ENCODE data around the gene XKR8. TPM values are rescaled to one million over a fixed set of nuclear protein-coding genes. Genes with fewer than 3 reads are reported as not detected.

The XKR8 gene
- total and polyA plus RNA-seq, 3 donors from 2014 or later = 7.8 to 11.7 (median 10.9) TPM

DNA sequence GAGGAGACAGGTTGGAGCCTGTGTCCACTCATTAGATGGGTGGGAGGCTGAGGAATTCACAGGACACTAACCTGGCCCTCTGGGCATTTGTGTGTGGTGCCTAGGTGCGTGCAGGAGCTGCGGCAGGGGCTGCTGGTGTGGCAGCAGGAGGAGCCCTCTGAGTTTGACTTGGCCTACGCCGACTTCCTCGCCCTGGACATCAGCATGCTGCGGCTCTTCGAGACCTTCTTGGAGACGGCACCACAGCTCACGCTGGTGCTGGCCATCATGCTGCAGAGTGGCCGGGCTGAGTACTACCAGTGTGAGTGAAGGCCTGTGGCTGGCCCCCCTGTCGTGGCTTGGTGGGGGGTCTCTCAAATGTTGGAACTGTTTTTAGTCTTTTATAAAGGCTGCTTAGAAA lies 3.6 kb downstream of the XKR8 start:
- intact Hi-C loops (cut with DNase I; ENCODE audit: low total_unique reads) = no loop called here
- WGBS, 2 donors = 91 to 94% methylated on average over 9 to 11 of the region's 11 CpGs
- DNase-seq = no peak

GRCh38 chr1:27966402-27967105 lies 6.8 kb downstream of the XKR8 start:
- Histone ChIP-seq H3K9me3 (no peaks in the 10 kb centered on the region), H3K4me1 (peaks cover 1% of the 10 kb centered on the region), H3K36me3 (ENCODE audit: low read depth, missing control alignments) (no peaks in the 10 kb centered on the region), H3K27ac (no peak overlapping the region), H3K27me3 (no peaks in the 10 kb centered on the region), H3K4me3 (no peak overlapping the region)
- intact Hi-C loops (cut with DNase I; ENCODE audit: low total_unique reads) = no loop called here
- DNase-seq = no peak
- TF ChIP-seq POLR2A (IDR thresholded peaks at IDR 0.05) = no peak
- TF ChIP-seq, protein P1, sequence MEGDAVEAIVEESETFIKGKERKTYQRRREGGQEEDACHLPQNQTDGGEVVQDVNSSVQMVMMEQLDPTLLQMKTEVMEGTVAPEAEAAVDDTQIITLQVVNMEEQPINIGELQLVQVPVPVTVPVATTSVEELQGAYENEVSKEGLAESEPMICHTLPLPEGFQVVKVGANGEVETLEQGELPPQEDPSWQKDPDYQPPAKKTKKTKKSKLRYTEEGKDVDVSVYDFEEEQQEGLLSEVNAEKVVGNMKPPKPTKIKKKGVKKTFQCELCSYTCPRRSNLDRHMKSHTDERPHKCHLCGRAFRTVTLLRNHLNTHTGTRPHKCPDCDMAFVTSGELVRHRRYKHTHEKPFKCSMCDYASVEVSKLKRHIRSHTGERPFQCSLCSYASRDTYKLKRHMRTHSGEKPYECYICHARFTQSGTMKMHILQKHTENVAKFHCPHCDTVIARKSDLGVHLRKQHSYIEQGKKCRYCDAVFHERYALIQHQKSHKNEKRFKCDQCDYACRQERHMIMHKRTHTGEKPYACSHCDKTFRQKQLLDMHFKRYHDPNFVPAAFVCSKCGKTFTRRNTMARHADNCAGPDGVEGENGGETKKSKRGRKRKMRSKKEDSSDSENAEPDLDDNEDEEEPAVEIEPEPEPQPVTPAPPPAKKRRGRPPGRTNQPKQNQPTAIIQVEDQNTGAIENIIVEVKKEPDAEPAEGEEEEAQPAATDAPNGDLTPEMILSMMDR (IDR thresholded peaks at IDR 0.05) = no peak
- 94 to 97% methylated on average over 20 to 22 of the region's 24 CpGs for WGBS, 2 donors

More for the DNA sequence above, 3.6 kb downstream of the XKR8 start:
- H3K4me1 ChIP-seq = peaks cover 10% of the 10 kb centered on the region
- H3K27me3 ChIP-seq = no peaks in the 10 kb centered on the region
- H3K27ac ChIP-seq = no peak overlapping the region
- no peak for TF ChIP-seq POLR2A (IDR thresholded peaks at IDR 0.05)
- TF ChIP-seq, protein P1 (IDR thresholded peaks at IDR 0.05) = no peak
- no peaks in the 10 kb centered on the region for H3K36me3 ChIP-seq (ENCODE audit: low read depth, missing control alignments)
- no peaks in the 10 kb centered on the region for H3K9me3 ChIP-seq
- H3K4me3 ChIP-seq = no peak overlapping the region

GRCh38 chr1:27967106-27967883 lies 7.5 kb downstream of the XKR8 start:
- DNase-seq = no peak

DNA sequence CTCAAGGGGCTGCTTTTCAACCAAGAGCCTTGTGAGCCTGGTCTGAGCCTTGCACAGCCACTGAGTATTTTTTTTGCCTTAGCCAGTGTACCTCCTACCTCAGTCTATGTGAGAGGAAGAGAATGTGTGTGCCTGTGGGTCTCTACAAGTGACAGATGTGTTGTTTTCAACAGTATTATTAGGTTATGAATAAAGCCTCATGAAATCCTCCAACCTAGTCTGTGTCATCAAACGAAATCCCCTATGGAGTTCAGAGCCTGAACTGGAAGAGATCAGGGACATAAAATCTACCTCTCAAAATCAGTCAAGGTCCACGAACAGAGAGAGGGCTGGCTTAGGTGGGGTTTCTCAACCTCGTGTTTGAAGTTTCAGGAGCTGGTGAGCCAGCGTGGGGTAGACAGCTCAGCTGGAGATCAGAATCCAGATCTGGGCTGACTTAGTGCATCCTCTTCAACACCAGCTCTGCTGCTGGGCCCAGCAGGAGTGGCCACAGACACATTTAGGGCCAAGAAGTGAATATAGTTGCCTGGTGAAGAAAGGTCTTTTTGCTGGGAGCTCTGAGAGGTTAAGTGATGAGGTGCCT lies 8.2 kb downstream of the XKR8 start:
- TF ChIP-seq, protein P1 (IDR thresholded peaks at IDR 0.05) = no peak
- TF ChIP-seq POLR2A (IDR thresholded peaks at IDR 0.05) = no peak
- intact Hi-C loops (cut with DNase I; ENCODE audit: low total_unique reads) = no loop called here
- H3K4me3 ChIP-seq = no peak overlapping the region
- DNase-seq = no peak
- H3K27me3 ChIP-seq = no peaks in the 10 kb centered on the region
- H3K36me3 ChIP-seq (ENCODE audit: low read depth, missing control alignments) = no peaks in the 10 kb centered on the region
- peaks cover 8% of the 10 kb centered on the region for H3K4me1 ChIP-seq
- no peak overlapping the region for H3K27ac ChIP-seq
- 85 to 95% methylated on average over 4 of the region's 4 CpGs for WGBS, 2 donors
- no peaks in the 10 kb centered on the region for H3K9me3 ChIP-seq

More at GRCh38 chr1:27967106-27967883, 7.5 kb downstream of the XKR8 start:
- Histone ChIP-seq H3K9me3 (no peaks in the 10 kb centered on the region), H3K4me3 (no peak overlapping the region), H3K27me3 (no peaks in the 10 kb centered on the region), H3K27ac (no peak overlapping the region), H3K4me1 (peaks cover 8% of the 10 kb centered on the region), H3K36me3 (ENCODE audit: low read depth, missing control alignments) (no peaks in the 10 kb centered on the region)
- TF ChIP-seq, protein P1 (IDR thresholded peaks at IDR 0.05) = no peak
- TF ChIP-seq POLR2A (IDR thresholded peaks at IDR 0.05) = no peak
- WGBS, 2 donors = 86 to 92% methylated on average over 4 to 12 of the region's 12 CpGs
- intact Hi-C loops (cut with DNase I; ENCODE audit: low total_unique reads) = no loop called here

All from testis (tissue), 3 donors.